GM12865 (cell line): ENCODE results near the gene KRT20.
"Not testable (repeated sequence)": the region's sequence is repeated elsewhere in the genome, so short reads cannot be mapped to it uniquely, and the experiment has no call there.

Experiments used
- DNase-seq: peaks from one replicate; pipeline ENCODE4 v3.0.0; 2010; ENCODE audit warnings: low read depth
- H3K4me3 ChIP-seq: 2 replicates; pipeline ENCODE4 v1.5.1; 2011; ENCODE audit warnings: mild to moderate bottlenecking, low read depth, low read length, control low read depth
- CTCF ChIP-seq: IDR thresholded peaks from 2 replicates; pipeline ENCODE4 v1.5.1; 2011; ENCODE audit warnings: low read length, control low read depth, low read depth, inconsistent platforms; ENCODE audit not compliant: insufficient read depth; ENCODE audit errors: missing control alignments

Gene KRT20

GRCh38 chr17:40870136-40870535 is 14.9 kb downstream of the KRT20 start:
- no peak for TF ChIP-seq CTCF
- no peak overlapping the region for H3K4me3 ChIP-seq
- no peak for DNase-seq

- TF ChIP-seq CTCF = no peak
- no peak within 1 kb of the TSS for H3K4me3 ChIP-seq
- no peak for DNase-seq
Measured at GRCh38 chr17:40866838-40867237, 18.2 kb downstream of the KRT20 start, which contains the start of gene KRT12. TSS of gene KRT12 (minus strand) at chr17:40867223. CDS start at chr17:40867186, 37 bp downstream.

GRCh38 chr17:40864661-40865390 is 20.2 kb downstream of the KRT20 start:
- H3K4me3 ChIP-seq = no peak overlapping the region
- DNase-seq = no peak
- TF ChIP-seq CTCF = no peak

- DNase-seq = peak; percentile 8
- TF ChIP-seq CTCF = peak; percentile 27
- H3K4me3 ChIP-seq = no peak overlapping the region
Measured at GRCh38 chr17:40862985-40863733, 21.9 kb downstream of the KRT20 start.

GRCh38 chr17:40859536-40859935 is 25.5 kb downstream of the KRT20 start:
- H3K4me3 ChIP-seq = no peak overlapping the region
- DNase-seq = no peak
- no peak for TF ChIP-seq CTCF

GRCh38 chr17:40858667-40859066 is 26.4 kb downstream of the KRT20 start:
- H3K4me3 ChIP-seq, DNase-seq: not testable (repeated sequence)

- DNase-seq = no peak
- no peak overlapping the region for H3K4me3 ChIP-seq
- TF ChIP-seq CTCF = no peak
Measured at GRCh38 chr17:40857535-40857934, 27.5 kb downstream of the KRT20 start.
